GM12878 (cell line): ENCODE measurements around the gene NDC1. TPM values are rescaled to one million over a fixed set of nuclear protein-coding genes. Genes with fewer than 3 reads are reported as not detected.
A peak's percentile ranks its signal among the peaks of the same experiment; 100 is the strongest.

ENCODE experiments used
- ATAC-seq: fragments of 200-7000 bp; cut with Tn5 transposase; 3 replicates; pipeline ENCODE4 v1.9.1; 2020; ENCODE audit warnings: mild to moderate bottlenecking, moderate library complexity
- BruUV-seq: library from RNA; stranded (reverse); fragments of 400-500 nt; replicated peaks from 2 replicates; lab custom pipeline; 2021; lab: Mats Ljungman, UMichigan
- CTCF ChIA-PET: fragments of 300-600 bp; sonication (Branson Sonifier 250); formaldehyde crosslinking; extraction: SDS; loops from one replicate; lab custom pipeline; 2021; ENCODE audit warnings: inconsistent platforms; lab: Yijun Ruan, JAX
- POLR2A ChIA-PET: fragments of 350-600 bp; formaldehyde crosslinking; extraction: SDS; loops from one replicate; lab custom pipeline; 2021; ENCODE audit warnings: inconsistent platforms; lab: Charles Lee
- RAD21 ChIA-PET: fragments of 300-600 bp; sonication (Branson Sonifier 250); formaldehyde crosslinking; loops from one replicate; lab custom pipeline; 2023; ENCODE audit warnings: antibody characterized with exemption; ENCODE audit not compliant: unreplicated experiment; lab: Charles Lee
- SMC1A ChIA-PET: fragments of 300-600 bp; sonication (Branson Sonifier 250); formaldehyde crosslinking; loops from one replicate; lab custom pipeline; 2023; ENCODE audit not compliant: unreplicated experiment, uncharacterized antibody; lab: Charles Lee
- DNase-seq: peaks from one replicate; pipeline ENCODE4 v3.0.0-alpha.2; 2011; ENCODE audit warnings: low read depth, low spot score
- FAIRE-seq: peaks from 3 replicates; lab custom pipeline; 2011; peaks lifted over from hg19 to GRCh38; lab: Jason Lieb, UNC
- H2AFZ ChIP-seq: 2 replicates; pipeline ENCODE4 v1.6.0; 2011; ENCODE audit warnings: low read depth, low read length, control low read depth; ENCODE audit not compliant: control insufficient read depth
- H3K27ac ChIP-seq: 2 replicates; pipeline ENCODE4 v1.5.1; 2011; ENCODE audit warnings: control low read depth; ENCODE audit not compliant: control insufficient read depth, insufficient read depth
- H3K27me3 ChIP-seq, 2 experiments: replicated peaks in 1 of 2; 2 replicates each; pipeline versions ENCODE4 v1.6.0 to v1.6.1; 2011; ENCODE audit warnings: low read length in 1 of 2; ENCODE audit not compliant: control insufficient read depth in 2 of 2, insufficient read depth in 2 of 2
- H3K36me3 ChIP-seq, 2 experiments: 2 replicates each; pipeline ENCODE4 v1.5.1; 2011; ENCODE audit warnings: low read length in 1 of 2; ENCODE audit not compliant: control insufficient read depth in 2 of 2, insufficient read depth in 2 of 2
- H3K4me1 ChIP-seq: 2 replicates; pipeline ENCODE4 v1.6.1; 2011; ENCODE audit warnings: mild to moderate bottlenecking, low read length, moderate library complexity, mixed read lengths; ENCODE audit not compliant: control insufficient read depth, insufficient read depth
- H3K4me2 ChIP-seq: 2 replicates; pipeline ENCODE4 v1.6.0; 2011; ENCODE audit warnings: control low read depth; ENCODE audit not compliant: control insufficient read depth, insufficient read depth
- H3K4me3 ChIP-seq: fragments of 200-600 bp; sonication (generic); 2 replicates; pipeline ENCODE4 v1.5.1; 2016
- H3K79me2 ChIP-seq: 2 replicates; pipeline ENCODE4 v1.6.0; 2011; ENCODE audit warnings: low read length; ENCODE audit not compliant: control insufficient read depth, insufficient read depth
- H3K9ac ChIP-seq: 2 replicates; pipeline ENCODE4 v1.8.0; 2011; ENCODE audit warnings: low read length, control low read depth, mixed read lengths; ENCODE audit not compliant: control insufficient read depth, insufficient read depth
- H3K9me3 ChIP-seq: replicated peaks from 3 replicates; pipeline ENCODE4 v1.5.1; 2011; ENCODE audit warnings: mild to moderate bottlenecking, low read length; ENCODE audit not compliant: control insufficient read depth, insufficient read depth
- H4K20me1 ChIP-seq: 2 replicates; pipeline ENCODE4 v1.6.0; 2011; ENCODE audit not compliant: control insufficient read depth, insufficient read depth
- CREM ChIP-seq: IDR thresholded peaks from 2 replicates; pipeline ENCODE4 v1.6.1; 2014; ENCODE audit warnings: antibody characterized with exemption, low read depth
- ETV6 ChIP-seq, 2 experiments: fragments of 450-650 bp in 1 of 2; IDR thresholded peaks in 1 of 2; conservative IDR thresholded peaks in 1 of 2; 2 replicates each; pipeline ENCODE4 v1.6.1; 2014; ENCODE audit warnings: antibody characterized with exemption in 1 of 2, borderline replicate concordance in 1 of 2, low read depth in 1 of 2, mild to moderate bottlenecking in 1 of 2, moderate library complexity in 1 of 2
- GABPA ChIP-seq: IDR thresholded peaks from 2 replicates; pipeline ENCODE4 v1.6.1; 2014; ENCODE audit warnings: antibody characterized with exemption, low read depth, mild to moderate bottlenecking, inconsistent platforms
- HCFC1 ChIP-seq: fragments of 150-350 bp; IDR thresholded peaks from 2 replicates; pipeline ENCODE4 v1.6.1; 2014; ENCODE audit warnings: low read length
- SMC3 ChIP-seq: IDR thresholded peaks from 2 replicates; pipeline ENCODE4 v1.6.1; 2011; ENCODE audit warnings: low read length, improper control_type of control experiment, borderline replicate concordance
- SPI1 ChIP-seq: IDR thresholded peaks from 2 replicates; pipeline ENCODE4 v1.6.1; 2011; ENCODE audit warnings: low read depth, mild to moderate bottlenecking, low read length, moderate library complexity, borderline replicate concordance; ENCODE audit not compliant: insufficient read depth
- WGBS: methylation state at CpG from one replicate; pipeline ENCODE4 v1.1.6; 2016; ENCODE audit warnings: low lambda C conversion rate; ENCODE audit not compliant: insufficient replicate concordance, insufficient coverage; ENCODE audit errors: missing lambda C conversion rate; 5-methylcytosine and 5-hydroxymethylcytosine counted together
- in situ Hi-C: fragments of 300-500 bp; cut with MboI; formaldehyde crosslinking; loops from 9 replicates; pipeline ENCODE4 v1.14.3; 2018; ENCODE audit warnings: mixed read lengths
- intact Hi-C: fragments of 100-400 bp; cut with micrococcal nuclease; formaldehyde crosslinking; loops from one replicate; pipeline ENCODE4 v1.14.2; 2022; ENCODE audit not compliant: unreplicated experiment
- polyA plus RNA-seq, 11 experiments: library from polyadenylated mRNA; depleted of rRNA in 4 of 11; unstranded in 6 of 11; stranded (reverse) in 5 of 11; fragments of >200 nt; fragmentation: Nextera tagmentation in 4 of 11; fragmentation: Illumina TruSeq in 1 of 11; extraction: Ambion mirVana in 4 of 11; extraction: Trizol in 1 of 11; gene quantifications; 1 replicate in 1 of 11; 2 replicates in 10 of 11; pipeline versions ENCODE4 v1.2.1 to v1.2.3, GENCODE V29; 2011 to 2016; ENCODE audit warnings: inconsistent platforms in 2 of 11, missing spikeins in 2 of 11, low read depth in 1 of 11
- total RNA-seq, 4 experiments: library from RNA; depleted of rRNA in 3 of 4; stranded (reverse); fragments of >200 nt in 3 of 4; fragmentation: Illumina TruSeq in 1 of 4; extraction: Trizol in 1 of 4; gene quantifications; 2 replicates each; pipeline versions ENCODE4 v1.2.1 to v1.2.3, GENCODE V29; 2013 to 2021

The NDC1 gene
- total and polyA plus RNA-seq, 10 of the 15 experiments (the other 5 are each of a cell fraction or from before 2014, with no cell fraction given), result 20.2 to 77.6 (median 47.1) TPM

- no peaks in the 10 kb centered on the region for H3K27me3 ChIP-seq
- POLR2A ChIA-PET, result no interaction called here
- H3K36me3 ChIP-seq, result peaks cover 0 to 4% of the 10 kb centered on the region in 2 experiments; a peak in 1 of 4 replicates
- H4K20me1 ChIP-seq, result no peaks in the 10 kb centered on the region
- H3K9me3 ChIP-seq, result no peaks in the 10 kb centered on the region
- peak overlapping the region; percentile 40; the same call in 1 of the 2 replicates for H3K27ac ChIP-seq
- in situ Hi-C loops (no loop called here), intact Hi-C loops (no loop called here)
- FAIRE-seq (no peak), ATAC-seq (peak; percentile 46)
- H3K4me3 ChIP-seq, result no peak overlapping the region
- SMC1A ChIA-PET, result no interaction called here
- peak overlapping the region; percentile 55; the same call in 1 of the 2 replicates for H2AFZ ChIP-seq
- no peaks in the 10 kb centered on the region for H3K79me2 ChIP-seq
- RAD21 ChIA-PET, result no interaction called here
- TF ChIP-seq SMC3, result no peak
- TF ChIP-seq SPI1, result 0 out of 2 replicates have a peak, but pooled peaks have one; percentile 10
- 0 out of 4 replicates have a peak, but pooled peaks of 1 of the 2 experiments have one; percentile 24 for TF ChIP-seq ETV6 (conservative IDR thresholded peaks at IDR 0.05 in 1 of 2, IDR thresholded peaks at IDR 0.05 in 1 of 2; ENCODE audit: borderline replicate concordance in 1 of 2, low read depth in 1 of 2)
- TF ChIP-seq, all 136 proteins: peak for 2
- H3K4me1 ChIP-seq, result peaks cover 3% of the 10 kb centered on the region; the same call in 1 of the 2 replicates
- no peak overlapping the region for H3K4me2 ChIP-seq
- no TSS peak for BruUV-seq
- no peak for DNase-seq
- WGBS, result 70% methylated on average over 3 of the region's 3 CpGs
- H3K9ac ChIP-seq, result no peak overlapping the region
- CTCF ChIA-PET, result interaction anchor here (1.1 to 1.4 kb wide), 4 partner anchors 11 to 281 kb away, joined by 3 to 5 read pairs (median 4); no protein-coding TSS in a partner anchor
Measured at GRCh38 chr1:53766194-53766742, 71.8 kb downstream of the NDC1 start.

- ATAC-seq, result peak; percentile 69
- 100% methylated on average over 1 of the region's 1 CpG for WGBS
- Histone ChIP-seq H3K9ac (no peak overlapping the region), H3K27ac (no peak overlapping the region), H3K79me2 (no peaks in the 10 kb centered on the region), H3K4me1 (peaks cover 3% of the 10 kb centered on the region; the same call in 1 of the 2 replicates), H3K27me3 (no peaks in the 10 kb centered on the region), H2AFZ (no peak overlapping the region), H3K9me3 (no peaks in the 10 kb centered on the region), H3K36me3 (peaks cover 0 to 4% of the 10 kb centered on the region in 2 experiments; a peak in 1 of 4 replicates), H4K20me1 (no peaks in the 10 kb centered on the region), H3K4me3 (no peak overlapping the region), H3K4me2 (no peak overlapping the region)
- ChIA-PET SMC1A (no interaction called here), RAD21 (no interaction called here), CTCF (interaction anchor here (1.2 to 1.4 kb wide), 3 partner anchors 12 to 280 kb away, joined by 4 to 5 read pairs (median 4); no protein-coding TSS in a partner anchor), POLR2A (no interaction called here)
- in situ Hi-C loops, result no loop called here
- DNase-seq, result no peak
- no peak for FAIRE-seq
- intact Hi-C loops, result no loop called here
- TF ChIP-seq HCFC1 (no peak), CREM (0 out of 2 replicates have a peak, but pooled peaks have one; percentile 21), GABPA (peak; percentile 77)
- BruUV-seq, result no TSS peak
Measured at GRCh38 chr1:53765657-53766056, 72.4 kb downstream of the NDC1 start.
